Breast epithelium (tissue), 4 donors: ENCODE data around the gene SCGB3A2. TPM values are rescaled to one million over a fixed set of nuclear protein-coding genes. Genes with fewer than 3 reads are reported as not detected.

Experiments
- DNase-seq, 2 donors: peaks; one replicate each; pipeline ENCODE4 v3.0.0-alpha.2; 2019; ENCODE audit warnings: low spot score in 2 of 2
- H3K27ac ChIP-seq, 2 donors: fragments of 200-600 bp; sonication (generic) in 1 of 2; one replicate each; pipeline ENCODE4 v1.5.1; 2016 to 2019; ENCODE audit warnings: mild to moderate bottlenecking in 1 of 2
- H3K27me3 ChIP-seq, 2 donors: fragments of 200-600 bp; sonication (generic) in 1 of 2; one replicate each; pipeline versions ENCODE4 v1.5.1 to v1.6.0; 2017 to 2019; ENCODE audit warnings: control low read depth in 1 of 2, mild to moderate bottlenecking in 1 of 2
- H3K36me3 ChIP-seq: fragments of 200-600 bp; one replicate; pipeline ENCODE4 v1.5.1; 2019
- H3K4me1 ChIP-seq, 2 donors: fragments of 200-600 bp; sonication (generic); one replicate each; pipeline ENCODE4 v1.5.1; 2016 to 2019; ENCODE audit warnings: control low read depth in 1 of 2
- H3K4me3 ChIP-seq, 3 donors: fragments of 200-600 bp; sonication (generic); 1 replicate in 2 of 3; 2 replicates in 1 of 3; pipeline ENCODE4 v1.5.1; 2016 to 2019; ENCODE audit warnings: mild to moderate bottlenecking in 3 of 3, moderate library complexity in 2 of 3
- H3K9me3 ChIP-seq, 2 donors: fragments of 200-600 bp; sonication (generic) in 1 of 2; one replicate each; pipeline ENCODE4 v1.5.1; 2016 to 2019; ENCODE audit warnings: control low read depth in 1 of 2
- POLR2A ChIP-seq: fragments of 450-650 bp; IDR thresholded peaks from one replicate; pipeline ENCODE4 v1.6.1; 2016; ENCODE audit warnings: antibody characterized with exemption, mild to moderate bottlenecking, moderate library complexity
- POLR2AphosphoS5 ChIP-seq, 3 donors: sonication (generic); formaldehyde crosslinking; IDR thresholded peaks; one replicate each; pipeline ENCODE4 v1.6.1; 2017; ENCODE audit warnings: antibody characterized with exemption in 3 of 3
- intact Hi-C: fragments of 100-400 bp; cut with DNase I; formaldehyde crosslinking; loops from one replicate; pipeline ENCODE4 v1.15.1; 2023; ENCODE audit warnings: low total_unique reads
- total RNA-seq, 3 donors: library from RNA; depleted of rRNA; stranded (reverse); fragments of >200 nt; gene quantifications; one replicate each; pipeline ENCODE4 v1.1.0, GENCODE V29; 2016
- TF ChIP-seq, protein P1 (sequence below), 3 donors: fragments of 450-650 bp; IDR thresholded peaks; one replicate each; pipeline ENCODE4 v1.5.1; 2016 to 2017; ENCODE audit warnings: antibody characterized with exemption in 3 of 3, mild to moderate bottlenecking in 3 of 3, moderate library complexity in 3 of 3

Gene SCGB3A2
- total RNA-seq, 3 donors from 2014 or later = not detected

- H3K27ac ChIP-seq = no peak overlapping the region
- no peak for TF ChIP-seq POLR2AphosphoS5 (IDR thresholded peaks at IDR 0.05)
- TF ChIP-seq, protein P1, sequence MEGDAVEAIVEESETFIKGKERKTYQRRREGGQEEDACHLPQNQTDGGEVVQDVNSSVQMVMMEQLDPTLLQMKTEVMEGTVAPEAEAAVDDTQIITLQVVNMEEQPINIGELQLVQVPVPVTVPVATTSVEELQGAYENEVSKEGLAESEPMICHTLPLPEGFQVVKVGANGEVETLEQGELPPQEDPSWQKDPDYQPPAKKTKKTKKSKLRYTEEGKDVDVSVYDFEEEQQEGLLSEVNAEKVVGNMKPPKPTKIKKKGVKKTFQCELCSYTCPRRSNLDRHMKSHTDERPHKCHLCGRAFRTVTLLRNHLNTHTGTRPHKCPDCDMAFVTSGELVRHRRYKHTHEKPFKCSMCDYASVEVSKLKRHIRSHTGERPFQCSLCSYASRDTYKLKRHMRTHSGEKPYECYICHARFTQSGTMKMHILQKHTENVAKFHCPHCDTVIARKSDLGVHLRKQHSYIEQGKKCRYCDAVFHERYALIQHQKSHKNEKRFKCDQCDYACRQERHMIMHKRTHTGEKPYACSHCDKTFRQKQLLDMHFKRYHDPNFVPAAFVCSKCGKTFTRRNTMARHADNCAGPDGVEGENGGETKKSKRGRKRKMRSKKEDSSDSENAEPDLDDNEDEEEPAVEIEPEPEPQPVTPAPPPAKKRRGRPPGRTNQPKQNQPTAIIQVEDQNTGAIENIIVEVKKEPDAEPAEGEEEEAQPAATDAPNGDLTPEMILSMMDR (IDR thresholded peaks at IDR 0.05) = no peak
- no peak for TF ChIP-seq POLR2A
- no peaks in the 10 kb centered on the region for H3K9me3 ChIP-seq
- no peaks in the 10 kb centered on the region for H3K27me3 ChIP-seq
- no peak overlapping the region for H3K4me3 ChIP-seq
- intact Hi-C loops = no loop called here
- DNase-seq = no peak
- H3K36me3 ChIP-seq = no peaks in the 10 kb centered on the region
- no peaks in the 10 kb centered on the region for H3K4me1 ChIP-seq
Measured at GRCh38 chr5:147920420-147921030, 42.0 kb downstream of the SCGB3A2 start.

- H3K27me3 ChIP-seq = no peaks in the 10 kb centered on the region
- no peak for TF ChIP-seq POLR2A
- TF ChIP-seq, protein P1 (IDR thresholded peaks at IDR 0.05) = no peak
- TF ChIP-seq POLR2AphosphoS5 (IDR thresholded peaks at IDR 0.05) = no peak
- no peaks in the 10 kb centered on the region for H3K36me3 ChIP-seq
- H3K4me1 ChIP-seq = no peaks in the 10 kb centered on the region
- no peak overlapping the region for H3K27ac ChIP-seq
- intact Hi-C loops = no loop called here
- no peak overlapping the region for H3K4me3 ChIP-seq
- no peak for DNase-seq
- H3K9me3 ChIP-seq = no peaks in the 10 kb centered on the region
Measured at GRCh38 chr5:147921136-147921535, 42.6 kb downstream of the SCGB3A2 start.

DNA sequence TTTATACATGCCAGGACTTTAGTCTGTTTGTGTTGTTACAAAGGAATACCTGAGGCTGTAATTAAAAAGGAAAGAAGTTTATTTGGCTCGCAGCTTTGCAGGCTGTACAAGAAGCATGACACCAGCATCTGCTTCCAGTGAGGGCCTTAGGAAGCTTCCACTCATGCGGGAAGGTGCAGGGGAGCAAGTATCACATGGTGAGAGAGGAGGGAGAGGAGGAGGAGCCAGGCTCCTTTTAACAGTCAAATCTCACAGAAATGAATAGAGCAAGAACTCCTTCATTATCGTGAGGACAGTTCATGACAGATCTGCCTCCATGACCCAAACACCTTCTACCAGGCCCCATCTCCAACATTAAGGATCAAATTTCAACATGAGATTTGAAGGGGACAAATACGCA lies 46.5 kb downstream of the SCGB3A2 start:
- Histone ChIP-seq H3K27me3 (no peaks in the 10 kb centered on the region), H3K4me3 (no peak overlapping the region), H3K4me1 (no peaks in the 10 kb centered on the region), H3K27ac (no peak overlapping the region), H3K9me3 (no peaks in the 10 kb centered on the region), H3K36me3 (no peaks in the 10 kb centered on the region)
- DNase-seq = no peak
- TF ChIP-seq, protein P1 (IDR thresholded peaks at IDR 0.05) = no peak
- TF ChIP-seq POLR2A (no peak), POLR2AphosphoS5 (IDR thresholded peaks at IDR 0.05) (no peak)
- intact Hi-C loops = no loop called here

DNA sequence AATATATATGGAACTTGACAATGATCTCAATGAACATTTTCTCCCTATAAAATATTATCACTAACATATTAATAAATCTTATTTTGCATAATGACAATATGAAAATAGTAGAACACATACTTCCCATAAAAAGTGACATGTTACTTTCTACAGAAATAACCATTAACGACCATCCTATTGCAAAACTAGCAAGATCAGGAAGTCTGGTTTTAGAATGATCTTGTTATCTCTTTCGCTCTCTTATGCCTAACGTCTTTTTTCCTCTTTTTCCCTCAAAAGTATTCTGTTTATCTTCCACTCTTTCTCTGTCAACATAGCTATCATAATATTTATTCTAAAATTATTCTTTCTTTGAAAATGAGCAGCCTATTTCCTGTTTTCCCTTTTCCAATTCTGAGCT lies 49.4 kb downstream of the SCGB3A2 start:
- H3K4me1 ChIP-seq = no peaks in the 10 kb centered on the region
- no peaks in the 10 kb centered on the region for H3K27me3 ChIP-seq
- intact Hi-C loops = no loop called here
- no peaks in the 10 kb centered on the region for H3K36me3 ChIP-seq
- TF ChIP-seq POLR2AphosphoS5 (IDR thresholded peaks at IDR 0.05) (no peak), POLR2A (no peak)
- TF ChIP-seq, protein P1 (IDR thresholded peaks at IDR 0.05) = no peak
- no peak for DNase-seq
- no peaks in the 10 kb centered on the region for H3K9me3 ChIP-seq
- H3K4me3 ChIP-seq = no peak overlapping the region
- H3K27ac ChIP-seq = no peak overlapping the region

- no peaks in the 10 kb centered on the region for H3K9me3 ChIP-seq
- no peaks in the 10 kb centered on the region for H3K4me1 ChIP-seq
- no peaks in the 10 kb centered on the region for H3K27me3 ChIP-seq
- TF ChIP-seq POLR2AphosphoS5 (IDR thresholded peaks at IDR 0.05) (no peak), POLR2A (no peak)
- TF ChIP-seq, protein P1 (IDR thresholded peaks at IDR 0.05) = no peak
- DNase-seq = no peak
- H3K36me3 ChIP-seq = no peaks in the 10 kb centered on the region
- H3K27ac ChIP-seq = no peak overlapping the region
- intact Hi-C loops = no loop called here
- H3K4me3 ChIP-seq = no peak overlapping the region
Measured at GRCh38 chr5:147930769-147931168, 52.3 kb downstream of the SCGB3A2 start.

Other genes with a start within 250 kb of the SCGB3A2 start
- under 1 TPM; under 0.01 to 0.73 (median 0.64) TPM for gene JAKMIP2, start 96.0 kb upstream of the SCGB3A2 start, total RNA-seq
- gene SPINK1, start 47.0 kb upstream of the SCGB3A2 start, total RNA-seq = 1 to 10 TPM in 1 of 3 donors, not detected in 2; 1.6 TPM
- gene C5orf46, start 27.8 kb downstream of the SCGB3A2 start, total RNA-seq = 1 to 10 TPM in 2 of 3 donors, not detected in 1; 5.2 to 9.4 TPM
- gene SPINK5, start 185.3 kb downstream of the SCGB3A2 start, total RNA-seq = under 1 TPM in 2 of 3 donors, not detected in 1; under 0.01 to 0.16 TPM